ENCODE measurements around the gene EPHA6.

EPHA6 gene

GRCh38 chr3:97057365-97057764, 243.0 kb downstream of the EPHA6 start:
- no peaks in the 10 kb centered on the region for H3K4me1 Mint-ChIP-seq
- no peak for TF ChIP-seq CTCF (IDR thresholded peaks at IDR 0.05; ENCODE audit: unreplicated experiment in 3 of 3)
- H3K27me3 Mint-ChIP-seq (ENCODE audit: low read depth): no peaks in the 10 kb centered on the region
- H3K36me3 Mint-ChIP-seq (ENCODE audit: low read depth): no peaks in the 10 kb centered on the region
- no peak overlapping the region for H3K27ac Mint-ChIP-seq
- no peak overlapping the region for H3K4me3 Mint-ChIP-seq
- H3K9me3 Mint-ChIP-seq: peaks cover 9% of the 10 kb centered on the region

GRCh38 chr3:97059168-97059567, 244.8 kb downstream of the EPHA6 start:
- Mint-ChIP-seq H3K36me3 (ENCODE audit: low read depth) (no peaks in the 10 kb centered on the region), H3K9me3 (peaks cover 9% of the 10 kb centered on the region), H3K4me3 (no peak overlapping the region), H3K27ac (no peak overlapping the region), H3K27me3 (ENCODE audit: low read depth) (no peaks in the 10 kb centered on the region), H3K4me1 (no peaks in the 10 kb centered on the region)
- no peak for TF ChIP-seq CTCF (IDR thresholded peaks at IDR 0.05; ENCODE audit: unreplicated experiment in 3 of 3)

- Mint-ChIP-seq H3K27me3 (ENCODE audit: low read depth) (no peaks in the 10 kb centered on the region), H3K27ac (no peak overlapping the region), H3K36me3 (ENCODE audit: low read depth) (no peaks in the 10 kb centered on the region), H3K4me3 (no peak overlapping the region), H3K4me1 (no peaks in the 10 kb centered on the region), H3K9me3 (peaks cover 3% of the 10 kb centered on the region)
- no peak for TF ChIP-seq CTCF (IDR thresholded peaks at IDR 0.05; ENCODE audit: unreplicated experiment in 3 of 3)
Measured at GRCh38 chr3:97066531-97066930, 252.1 kb downstream of the EPHA6 start.

- H3K4me1 Mint-ChIP-seq: no peaks in the 10 kb centered on the region
- no peaks in the 10 kb centered on the region for H3K36me3 Mint-ChIP-seq (ENCODE audit: low read depth)
- no peak overlapping the region for H3K27ac Mint-ChIP-seq
- H3K4me3 Mint-ChIP-seq: no peak overlapping the region
- no peaks in the 10 kb centered on the region for H3K27me3 Mint-ChIP-seq (ENCODE audit: low read depth)
- no peaks in the 10 kb centered on the region for H3K9me3 Mint-ChIP-seq
- TF ChIP-seq CTCF (IDR thresholded peaks at IDR 0.05; ENCODE audit: unreplicated experiment in 3 of 3): no peak
Measured at GRCh38 chr3:97070302-97070701, 255.9 kb downstream of the EPHA6 start.

GRCh38 chr3:97074546-97074945, 260.2 kb downstream of the EPHA6 start:
- no peak overlapping the region for H3K27ac Mint-ChIP-seq
- peaks cover 3% of the 10 kb centered on the region for H3K9me3 Mint-ChIP-seq
- no peaks in the 10 kb centered on the region for H3K36me3 Mint-ChIP-seq (ENCODE audit: low read depth)
- H3K27me3 Mint-ChIP-seq (ENCODE audit: low read depth): no peaks in the 10 kb centered on the region
- TF ChIP-seq CTCF (IDR thresholded peaks at IDR 0.05; ENCODE audit: unreplicated experiment in 3 of 3): no peak
- H3K4me1 Mint-ChIP-seq: no peaks in the 10 kb centered on the region
- H3K4me3 Mint-ChIP-seq: no peak overlapping the region

GRCh38 chr3:97076673-97077072, 262.3 kb downstream of the EPHA6 start:
- peaks cover 3% of the 10 kb centered on the region for H3K9me3 Mint-ChIP-seq
- H3K4me1 Mint-ChIP-seq: no peaks in the 10 kb centered on the region
- H3K27me3 Mint-ChIP-seq (ENCODE audit: low read depth): no peaks in the 10 kb centered on the region
- H3K27ac Mint-ChIP-seq: no peak overlapping the region
- H3K4me3 Mint-ChIP-seq: no peak overlapping the region
- TF ChIP-seq CTCF (IDR thresholded peaks at IDR 0.05; ENCODE audit: unreplicated experiment in 3 of 3): no peak
- no peaks in the 10 kb centered on the region for H3K36me3 Mint-ChIP-seq (ENCODE audit: low read depth)
